Endodermal cell (in vitro differentiated cells): ENCODE measurements around the gene DCAF15. TPM values are rescaled to one million over a fixed set of nuclear protein-coding genes. Genes with fewer than 3 reads are reported as not detected.

Source experiments
- DNase-seq: peaks from one replicate; pipeline ENCODE4 v3.0.0-alpha.2; 2017
- H3K27ac ChIP-seq: 2 replicates; pipeline ENCODE4 v1.5.1; 2013; ENCODE audit warnings: mild to moderate bottlenecking, low read depth, low read length, moderate library complexity
- H3K27me3 ChIP-seq: 2 replicates; pipeline ENCODE4 v1.6.1; 2013; ENCODE audit warnings: mild to moderate bottlenecking, low read length, moderate library complexity; ENCODE audit not compliant: insufficient read depth, control insufficient read depth, poor library complexity, severe bottlenecking
- H3K36me3 ChIP-seq: 2 replicates; pipeline ENCODE4 v1.7.0; 2013; ENCODE audit warnings: mild to moderate bottlenecking, low read length, moderate library complexity; ENCODE audit not compliant: control insufficient read depth, insufficient read depth
- H3K4me1 ChIP-seq: one replicate; pipeline ENCODE4 v1.7.0; 2013; ENCODE audit warnings: low read length; ENCODE audit not compliant: control insufficient read depth, insufficient read depth
- H3K4me3 ChIP-seq: 2 replicates; pipeline ENCODE4 v1.5.1; 2013; ENCODE audit warnings: mild to moderate bottlenecking, low read length, moderate library complexity
- H3K9ac ChIP-seq: 2 replicates; pipeline ENCODE4 v1.6.1; 2013; ENCODE audit warnings: mild to moderate bottlenecking, low read length, moderate library complexity; ENCODE audit not compliant: poor library complexity, severe bottlenecking; ENCODE audit errors: extremely low read depth
- H3K9me3 ChIP-seq: 2 replicates; pipeline ENCODE4 v1.6.1; 2013; ENCODE audit warnings: mild to moderate bottlenecking, low read length, moderate library complexity; ENCODE audit not compliant: control insufficient read depth
- H3K27ac Mint-ChIP-seq: 2 replicates; pipeline ENCODE4 v1.8.0; 2020; ENCODE audit warnings: mixed read lengths
- H3K27me3 Mint-ChIP-seq: 2 replicates; pipeline ENCODE4 v1.8.0; 2021; ENCODE audit warnings: mild to moderate bottlenecking, mixed read lengths; ENCODE audit not compliant: insufficient read depth
- H3K36me3 Mint-ChIP-seq: 2 replicates; pipeline ENCODE4 v1.8.0; 2020; ENCODE audit warnings: low read depth, mixed read lengths
- H3K4me1 Mint-ChIP-seq: 2 replicates; pipeline ENCODE4 v1.8.0; 2020; ENCODE audit warnings: mixed read lengths
- H3K4me3 Mint-ChIP-seq: 2 replicates; pipeline ENCODE4 v1.8.0; 2020; ENCODE audit warnings: mild to moderate bottlenecking, moderate library complexity, mixed read lengths
- H3K9me3 Mint-ChIP-seq: 2 replicates; pipeline ENCODE4 v1.8.0; 2020; ENCODE audit warnings: mild to moderate bottlenecking, mixed read lengths
- CTCF ChIP-seq: fragments of 200-600 bp; sonication (generic); conservative IDR thresholded peaks from 2 replicates; pipeline ENCODE4 v1.5.0; 2021; ENCODE audit warnings: antibody characterized with exemption, mild to moderate bottlenecking
- WGBS, 2 experiments: methylation state at CpG; one replicate each; pipeline versions ENCODE4 v1.1.5 to v1.1.7; 2013; ENCODE audit warnings: missing lambda C conversion rate in 2 of 2, mixed read lengths in 1 of 2; ENCODE audit not compliant: insufficient coverage in 1 of 2, insufficient read length in 1 of 2; 5-methylcytosine and 5-hydroxymethylcytosine counted together
- total RNA-seq, 2 donors: library from RNA; stranded (reverse); fragmentation: NEBNext Ultra II Directional in 1 of 2; extraction: Animal tissue kit (Norgen Biotek cat#: 25700) in 1 of 2; gene quantifications; 2 replicates in 1 of 2; 3 replicates in 1 of 2; pipeline ENCODE4 v1.2.1, GENCODE V29; 2021

DCAF15 gene
- total RNA-seq, 2 donors from 2014 or later: 62.4 to 72.9 TPM

- H3K9me3 ChIP-seq: no peaks in the 10 kb centered on the region
- peaks cover 8% of the 10 kb centered on the region for H3K36me3 ChIP-seq
- peaks cover 20% of the 10 kb centered on the region for H3K36me3 Mint-ChIP-seq
- H3K27ac Mint-ChIP-seq: no peak overlapping the region
- no peaks in the 10 kb centered on the region for H3K9me3 Mint-ChIP-seq
- H3K4me1 ChIP-seq: no peaks in the 10 kb centered on the region
- no peaks in the 10 kb centered on the region for H3K4me1 Mint-ChIP-seq
- WGBS, 2 experiments: 94% methylated on average over 12 to 30 of the region's 30 CpGs
- no peak overlapping the region for H3K27ac ChIP-seq
- H3K27me3 ChIP-seq: no peaks in the 10 kb centered on the region
- H3K4me3 Mint-ChIP-seq: no peak overlapping the region
- no peak overlapping the region for H3K4me3 ChIP-seq
- no peak for DNase-seq
- no peak overlapping the region for H3K9ac ChIP-seq
- no peaks in the 10 kb centered on the region for H3K27me3 Mint-ChIP-seq
- TF ChIP-seq CTCF: no peak
Measured at GRCh38 chr19:13931391-13932148, 20.7 kb upstream of the DCAF15 start.

GRCh38 chr19:13932149-13932637 lies 20.1 kb upstream of the DCAF15 start:
- Mint-ChIP-seq H3K4me3 (no peak overlapping the region), H3K36me3 (peaks cover 14% of the 10 kb centered on the region), H3K27me3 (no peaks in the 10 kb centered on the region), H3K4me1 (no peaks in the 10 kb centered on the region), H3K9me3 (no peaks in the 10 kb centered on the region), H3K27ac (no peak overlapping the region)
- no peak overlapping the region for H3K9ac ChIP-seq
- no peaks in the 10 kb centered on the region for H3K9me3 ChIP-seq
- 94 to 97% methylated on average over 4 to 6 of the region's 6 CpGs for WGBS, 2 experiments
- no peak overlapping the region for H3K27ac ChIP-seq
- no peaks in the 10 kb centered on the region for H3K4me1 ChIP-seq
- peaks cover 8% of the 10 kb centered on the region for H3K36me3 ChIP-seq
- TF ChIP-seq CTCF: no peak
- DNase-seq: no peak
- H3K27me3 ChIP-seq: no peaks in the 10 kb centered on the region
- H3K4me3 ChIP-seq: no peak overlapping the region

GRCh38 chr19:13932911-13933393 lies 19.4 kb upstream of the DCAF15 start:
- no peak overlapping the region for H3K4me3 Mint-ChIP-seq
- peaks cover 2% of the 10 kb centered on the region for H3K4me1 Mint-ChIP-seq
- Histone ChIP-seq H3K27me3 (no peaks in the 10 kb centered on the region), H3K4me3 (no peak overlapping the region), H3K9ac (no peak overlapping the region), H3K4me1 (no peaks in the 10 kb centered on the region), H3K36me3 (peaks cover 5% of the 10 kb centered on the region), H3K27ac (no peak overlapping the region), H3K9me3 (no peaks in the 10 kb centered on the region)
- WGBS, 2 experiments: 94 to 95% methylated on average over 20 to 42 of the region's 42 CpGs
- H3K27me3 Mint-ChIP-seq: no peaks in the 10 kb centered on the region
- TF ChIP-seq CTCF: no peak
- H3K9me3 Mint-ChIP-seq: no peaks in the 10 kb centered on the region
- no peak overlapping the region for H3K27ac Mint-ChIP-seq
- DNase-seq: no peak
- peaks cover 10% of the 10 kb centered on the region for H3K36me3 Mint-ChIP-seq
